HCT116 (cell line): Measurements from ENCODE around the gene RBM33. TPM values are rescaled to one million over a fixed set of nuclear protein-coding genes. Genes with fewer than 3 reads are reported as not detected.

ENCODE experiments used
- ATAC-seq: fragments of 200-7000 bp; cut with Tn5 transposase; 2 replicates; pipeline ENCODE4 v1.9.1; 2020; ENCODE audit warnings: mild to moderate bottlenecking, moderate library complexity
- BruUV-seq: library from RNA; stranded (reverse); fragments of 400-500 nt; replicated peaks from 2 replicates; lab custom pipeline; 2021; lab: Mats Ljungman, UMichigan
- CTCF ChIA-PET: fragments of 300-600 bp; sonication (Branson Sonifier 250); formaldehyde crosslinking; loops from one replicate; lab custom pipeline; 2021; ENCODE audit warnings: antibody characterized with exemption; lab: Charles Lee
- POLR2A ChIA-PET: fragments of 300-600, 350-600 bp; sonication (Branson Sonifier 250); formaldehyde crosslinking; loops from one replicate; lab custom pipeline; 2021; ENCODE audit warnings: antibody characterized with exemption; lab: Charles Lee
- RAD21 ChIA-PET, 2 experiments: fragments of 300-600 bp; sonication (Branson Sonifier 250); formaldehyde crosslinking; loops; one replicate each; lab custom pipeline; 2023; ENCODE audit warnings: low total read pairs in 2 of 2; ENCODE audit not compliant: uncharacterized antibody in 2 of 2, unreplicated experiment in 2 of 2, low non-redundant PET in 1 of 2; lab: Charles Lee
- DNase-seq: peaks from one replicate; pipeline ENCODE4 v3.0.0-alpha.2; 2010; ENCODE audit warnings: low read depth, low spot score
- H2AFZ ChIP-seq: fragments of 200-600 bp; shearing (Covaris generic), sonication (generic); 2 replicates; pipeline ENCODE4 v1.6.1; 2017; ENCODE audit warnings: low read depth, mixed run types, mixed read lengths, antibody characterized with exemption, low read length; ENCODE audit not compliant: poor library complexity, severe bottlenecking
- H3K27ac ChIP-seq: 2 replicates; pipeline ENCODE4 v1.5.1; 2012; ENCODE audit warnings: low read depth, low read length
- H3K27me3 ChIP-seq: fragments of 200-600 bp; sonication (generic); 2 replicates; pipeline ENCODE4 v1.6.1; 2016; ENCODE audit warnings: mixed run types, low read length, mixed read lengths; ENCODE audit not compliant: insufficient read depth
- H3K36me3 ChIP-seq, 2 experiments: fragments of 200-500 bp in 1 of 2; fragments of 200-600 bp in 1 of 2; sonication (Bioruptor generic) in 1 of 2; sonication (generic) in 1 of 2; 2 replicates each; pipeline versions ENCODE4 v1.5.1 to v1.6.1; 2014 to 2016; ENCODE audit warnings: low read length in 2 of 2, inconsistent platforms in 1 of 2, mixed read lengths in 1 of 2, mixed run types in 1 of 2; ENCODE audit not compliant: insufficient read depth in 2 of 2, control insufficient read depth in 1 of 2
- H3K4me1 ChIP-seq, 2 experiments: fragments of 200-600 bp in 1 of 2; sonication (generic) in 1 of 2; 2 replicates each; pipeline versions ENCODE4 v1.5.1 to v1.6.1; 2012 to 2017; ENCODE audit warnings: low read length in 2 of 2, inconsistent platforms in 1 of 2, mild to moderate bottlenecking in 1 of 2, mixed read lengths in 1 of 2, mixed run types in 1 of 2, moderate library complexity in 1 of 2; ENCODE audit not compliant: insufficient read depth in 2 of 2, control insufficient read depth in 1 of 2
- H3K4me2 ChIP-seq: fragments of 200-600 bp; sonication (generic); 2 replicates; pipeline ENCODE4 v1.6.1; 2017; ENCODE audit warnings: mixed run types, low read length, mixed read lengths
- H3K4me3 ChIP-seq, 2 experiments: fragments of 200-600 bp in 1 of 2; sonication (generic) in 1 of 2; replicated peaks in 1 of 2; 2 replicates each; pipeline ENCODE4 v1.5.1; 2011 to 2016; ENCODE audit warnings: low read length in 2 of 2, control low read depth in 1 of 2, low read depth in 1 of 2, mild to moderate bottlenecking in 1 of 2, mixed read lengths in 1 of 2, mixed run types in 1 of 2
- H3K79me2 ChIP-seq: fragments of 200-600 bp; sonication (generic); 2 replicates; pipeline ENCODE4 v1.6.1; 2017; ENCODE audit warnings: mild to moderate bottlenecking, mixed run types, low read length, moderate library complexity, mixed read lengths; ENCODE audit not compliant: insufficient read depth
- H3K9ac ChIP-seq: fragments of 200-600 bp; sonication (generic); 2 replicates; pipeline ENCODE4 v1.6.1; 2016; ENCODE audit warnings: low read length, mixed read lengths
- H3K9me2 ChIP-seq: fragments of 200-600 bp; sonication (generic), shearing (Covaris generic); 2 replicates; pipeline ENCODE4 v1.6.1; 2017; ENCODE audit warnings: mixed run types, mild to moderate bottlenecking, moderate library complexity; ENCODE audit not compliant: insufficient read depth
- H3K9me3 ChIP-seq, 2 experiments: fragments of 200-500 bp in 1 of 2; fragments of 200-600 bp in 1 of 2; sonication (Bioruptor generic) in 1 of 2; sonication (generic) in 1 of 2; 2 replicates each; pipeline ENCODE4 v1.6.1; 2014 to 2017; ENCODE audit warnings: low read length in 2 of 2, mixed read lengths in 2 of 2, inconsistent platforms in 1 of 2, low read depth in 1 of 2, mild to moderate bottlenecking in 1 of 2, mixed run types in 1 of 2, moderate library complexity in 1 of 2; ENCODE audit not compliant: control insufficient read depth in 1 of 2, insufficient read depth in 1 of 2
- H4K20me1 ChIP-seq: fragments of 200-600 bp; sonication (generic), shearing (Covaris generic); 2 replicates; pipeline ENCODE4 v1.6.1; 2017; ENCODE audit warnings: mixed run types, mild to moderate bottlenecking, moderate library complexity; ENCODE audit not compliant: insufficient read depth
- CEBPB ChIP-seq: IDR thresholded peaks from 2 replicates; pipeline ENCODE4 v1.6.1; 2012; ENCODE audit warnings: low read depth
- ELF1 ChIP-seq: IDR thresholded peaks from 2 replicates; pipeline ENCODE4 v1.6.1; 2012; ENCODE audit warnings: low read depth, borderline replicate concordance
- EZH2 ChIP-seq: fragments of 200-600 bp; sonication (generic); IDR thresholded peaks from 2 replicates; pipeline ENCODE4 v1.6.1; 2017; ENCODE audit warnings: antibody characterized with exemption, mixed run types
- EZH2phosphoT487 ChIP-seq: fragments of 200-600 bp; IDR thresholded peaks from 2 replicates; pipeline ENCODE4 v1.6.1; 2018; ENCODE audit warnings: antibody characterized with exemption, borderline replicate concordance
- FOSL1 ChIP-seq: IDR thresholded peaks from 2 replicates; pipeline ENCODE4 v1.6.1; 2012; ENCODE audit warnings: low read depth
- JUND ChIP-seq: IDR thresholded peaks from 2 replicates; pipeline ENCODE4 v1.6.1; 2012
- POLR2A ChIP-seq: IDR thresholded peaks from 2 replicates; pipeline ENCODE4 v1.7.0; 2011; ENCODE audit warnings: borderline replicate concordance; ENCODE audit not compliant: insufficient read depth, insufficient read length; ENCODE audit errors: extremely low read depth
- REST ChIP-seq: IDR thresholded peaks from 2 replicates; pipeline ENCODE4 v1.6.1; 2012; ENCODE audit warnings: low read depth
- SIN3A ChIP-seq: IDR thresholded peaks from 2 replicates; pipeline ENCODE4 v1.6.1; 2012; ENCODE audit warnings: low read depth
- SP1 ChIP-seq: IDR thresholded peaks from 2 replicates; pipeline ENCODE4 v1.6.1; 2012; ENCODE audit warnings: low read depth
- TCF7L2 ChIP-seq: IDR thresholded peaks from 2 replicates; pipeline ENCODE4 v1.7.0; 2011; ENCODE audit warnings: borderline replicate concordance, inconsistent platforms; ENCODE audit not compliant: insufficient read depth, insufficient read length; ENCODE audit errors: extremely low read depth
- YY1 ChIP-seq: IDR thresholded peaks from 2 replicates; pipeline ENCODE4 v1.6.1; 2011; ENCODE audit warnings: low read length, low read depth, moderate library complexity, mild to moderate bottlenecking; ENCODE audit not compliant: insufficient replicate concordance; ENCODE audit errors: extremely low read depth
- ZBTB33 ChIP-seq: IDR thresholded peaks from 2 replicates; pipeline ENCODE4 v1.6.1; 2011; ENCODE audit warnings: mild to moderate bottlenecking, low read length, moderate library complexity; ENCODE audit not compliant: insufficient replicate concordance; ENCODE audit errors: extremely low read depth
- ZNF274 ChIP-seq: fragments of 200-500 bp; sonication (Bioruptor generic); IDR thresholded peaks from 2 replicates; pipeline ENCODE4 v1.6.1; 2014; ENCODE audit warnings: mild to moderate bottlenecking, low read depth, low read length, inconsistent platforms
- intact Hi-C: fragments of 100-400 bp; cut with micrococcal nuclease; formaldehyde crosslinking; loops from 2 replicates; pipeline ENCODE4 v1.10.0; 2022
- total RNA-seq: library from RNA; stranded (reverse); gene quantifications from one replicate; pipeline ENCODE4 v1.2.1, GENCODE V29; 2021; ENCODE audit not compliant: unreplicated experiment
- TF ChIP-seq, protein P1 (sequence below), 3 experiments: fragments of 200-600 bp in 1 of 3; sonication (generic) in 1 of 3; IDR thresholded peaks in 2 of 3; conservative IDR thresholded peaks in 1 of 3; 2 replicates each; pipeline ENCODE4 v1.5.1; 2012 to 2017; ENCODE audit warnings: low read depth in 2 of 3, low read length in 2 of 3, antibody characterized with exemption in 1 of 3, borderline replicate concordance in 1 of 3, control low read depth in 1 of 3, mild to moderate bottlenecking in 1 of 3, mixed read lengths in 1 of 3, mixed run types in 1 of 3, moderate library complexity in 1 of 3; ENCODE audit not compliant: insufficient read depth in 1 of 3

RBM33 gene
- total RNA-seq, 1 experiment from 2014 or later: 64.3 TPM

- RAD21 ChIA-PET: no interaction called here
- no peak for ATAC-seq
- intact Hi-C loops: no loop called here
- POLR2A ChIA-PET: no interaction called here
- H3K4me3 ChIP-seq: no peak overlapping the region
- H3K9ac ChIP-seq: no peak overlapping the region
- H3K4me2 ChIP-seq: no peak overlapping the region
- H3K79me2 ChIP-seq: peaks cover 100% of the 10 kb centered on the region
- CTCF ChIA-PET: no interaction called here
- peaks cover 15% of the 10 kb centered on the region; the same call in 1 of the 2 replicates for H4K20me1 ChIP-seq
- H3K27ac ChIP-seq: no peak overlapping the region
- no peak for DNase-seq
- H3K36me3 ChIP-seq: no peaks in the 10 kb centered on the region; a peak in 1 of 4 replicates
- H3K9me3 ChIP-seq: no peaks in the 10 kb centered on the region
- H3K4me1 ChIP-seq: peaks cover 0 to 13% of the 10 kb centered on the region in 2 experiments; a peak in 2 of 4 replicates
- H3K27me3 ChIP-seq: no peaks in the 10 kb centered on the region
- BruUV-seq: no TSS peak
- no peak overlapping the region for H2AFZ ChIP-seq
- no peaks in the 10 kb centered on the region for H3K9me2 ChIP-seq
- TF ChIP-seq SP1: no peak
- TF ChIP-seq EZH2: no peak
- TF ChIP-seq, protein P1, sequence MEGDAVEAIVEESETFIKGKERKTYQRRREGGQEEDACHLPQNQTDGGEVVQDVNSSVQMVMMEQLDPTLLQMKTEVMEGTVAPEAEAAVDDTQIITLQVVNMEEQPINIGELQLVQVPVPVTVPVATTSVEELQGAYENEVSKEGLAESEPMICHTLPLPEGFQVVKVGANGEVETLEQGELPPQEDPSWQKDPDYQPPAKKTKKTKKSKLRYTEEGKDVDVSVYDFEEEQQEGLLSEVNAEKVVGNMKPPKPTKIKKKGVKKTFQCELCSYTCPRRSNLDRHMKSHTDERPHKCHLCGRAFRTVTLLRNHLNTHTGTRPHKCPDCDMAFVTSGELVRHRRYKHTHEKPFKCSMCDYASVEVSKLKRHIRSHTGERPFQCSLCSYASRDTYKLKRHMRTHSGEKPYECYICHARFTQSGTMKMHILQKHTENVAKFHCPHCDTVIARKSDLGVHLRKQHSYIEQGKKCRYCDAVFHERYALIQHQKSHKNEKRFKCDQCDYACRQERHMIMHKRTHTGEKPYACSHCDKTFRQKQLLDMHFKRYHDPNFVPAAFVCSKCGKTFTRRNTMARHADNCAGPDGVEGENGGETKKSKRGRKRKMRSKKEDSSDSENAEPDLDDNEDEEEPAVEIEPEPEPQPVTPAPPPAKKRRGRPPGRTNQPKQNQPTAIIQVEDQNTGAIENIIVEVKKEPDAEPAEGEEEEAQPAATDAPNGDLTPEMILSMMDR (IDR thresholded peaks at IDR 0.05 in 2 of 3, conservative IDR thresholded peaks at IDR 0.05 in 1 of 3; ENCODE audit: borderline replicate concordance in 1 of 3, insufficient read depth in 1 of 3, low read depth in 2 of 3, low read length in 2 of 3): no peak
- TF ChIP-seq YY1: no peak
- TF ChIP-seq JUND: no peak
- no peak for TF ChIP-seq CEBPB
- no peak for TF ChIP-seq REST
- no peak for TF ChIP-seq SIN3A
- no peak for TF ChIP-seq ELF1
- TF ChIP-seq POLR2A: no peak
- no peak for TF ChIP-seq ZNF274
- TF ChIP-seq EZH2phosphoT487: no peak
- TF ChIP-seq TCF7L2: no peak
- no peak for TF ChIP-seq ZBTB33
- no peak for TF ChIP-seq FOSL1
Measured at GRCh38 chr7:155667241-155667829, 22.9 kb downstream of the RBM33 start.
